Astrocyte (in vitro differentiated cells and primary cell): ENCODE measurements around the gene MFAP2. TPM values are rescaled to one million over a fixed set of nuclear protein-coding genes. Genes with fewer than 3 reads are reported as not detected.

ENCODE experiments used
- DNase-seq: peaks from one replicate; pipeline ENCODE4 v3.0.0-alpha.2; 2010; ENCODE audit warnings: low read depth
- FAIRE-seq: peaks from 2 replicates; lab custom pipeline; 2011; peaks lifted over from hg19 to GRCh38; lab: Jason Lieb, UNC
- H2AFZ ChIP-seq: 2 replicates; pipeline ENCODE4 v1.6.0; 2012; ENCODE audit warnings: low read depth, low read length, inconsistent platforms
- H3K27ac ChIP-seq: 2 replicates; pipeline ENCODE4 v1.5.1; 2011; ENCODE audit warnings: low read depth, low read length, inconsistent platforms
- H3K27me3 ChIP-seq: 2 replicates; pipeline ENCODE4 v1.6.0; 2011; ENCODE audit warnings: low read length, inconsistent platforms; ENCODE audit not compliant: insufficient read depth
- H3K36me3 ChIP-seq: 2 replicates; pipeline ENCODE4 v1.5.1; 2011; ENCODE audit warnings: low read length, inconsistent platforms; ENCODE audit not compliant: insufficient read depth
- H3K4me1 ChIP-seq: 2 replicates; pipeline ENCODE4 v1.5.1; 2011; ENCODE audit warnings: low read length, inconsistent platforms; ENCODE audit not compliant: insufficient read depth
- H3K4me2 ChIP-seq: 2 replicates; pipeline ENCODE4 v1.6.0; 2012; ENCODE audit warnings: low read length, inconsistent platforms
- H3K4me3 ChIP-seq: 2 replicates; pipeline ENCODE4 v1.5.1; 2011; ENCODE audit warnings: low read depth, mild to moderate bottlenecking, low read length, inconsistent platforms; ENCODE audit not compliant: insufficient read depth
- H3K79me2 ChIP-seq: 2 replicates; pipeline ENCODE4 v1.6.0; 2012; ENCODE audit warnings: mild to moderate bottlenecking, low read length, inconsistent platforms; ENCODE audit not compliant: insufficient read depth
- H3K9ac ChIP-seq: 2 replicates; pipeline ENCODE4 v1.6.0; 2012; ENCODE audit warnings: mild to moderate bottlenecking, low read length, inconsistent platforms
- H3K9me3 ChIP-seq: 2 replicates; pipeline ENCODE4 v1.5.1; 2012; ENCODE audit warnings: low read depth, mild to moderate bottlenecking, low read length, inconsistent platforms; ENCODE audit not compliant: insufficient read depth
- H4K20me1 ChIP-seq: 2 replicates; pipeline ENCODE4 v1.6.0; 2012; ENCODE audit warnings: low read length, inconsistent platforms; ENCODE audit not compliant: insufficient read depth
- H3K27ac Mint-ChIP-seq: one replicate; pipeline ENCODE4 v1.8.0; 2021; ENCODE audit warnings: mild to moderate bottlenecking, mixed read lengths; ENCODE audit not compliant: unreplicated experiment
- H3K27me3 Mint-ChIP-seq: one replicate; pipeline ENCODE4 v1.8.0; 2021; ENCODE audit warnings: low read depth, mixed read lengths; ENCODE audit not compliant: unreplicated experiment
- H3K36me3 Mint-ChIP-seq: one replicate; pipeline ENCODE4 v1.8.0; 2021; ENCODE audit warnings: low read depth, mixed read lengths; ENCODE audit not compliant: unreplicated experiment
- H3K4me1 Mint-ChIP-seq: one replicate; pipeline ENCODE4 v1.8.0; 2021; ENCODE audit warnings: low read depth, mixed read lengths; ENCODE audit not compliant: unreplicated experiment
- H3K4me3 Mint-ChIP-seq: one replicate; pipeline ENCODE4 v1.8.0; 2021; ENCODE audit warnings: mild to moderate bottlenecking, moderate library complexity, mixed read lengths; ENCODE audit not compliant: unreplicated experiment
- H3K9me3 Mint-ChIP-seq: one replicate; pipeline ENCODE4 v1.8.0; 2021; ENCODE audit warnings: mild to moderate bottlenecking, mixed read lengths; ENCODE audit not compliant: unreplicated experiment
- CTCF ChIP-seq: IDR thresholded peaks from 2 replicates; pipeline ENCODE4 v1.5.1; 2011; ENCODE audit warnings: low read depth, mild to moderate bottlenecking, inconsistent platforms, low read length, moderate library complexity; ENCODE audit not compliant: insufficient read depth
- EZH2 ChIP-seq: IDR thresholded peaks from 2 replicates; pipeline ENCODE4 v1.6.1; 2012; ENCODE audit warnings: mild to moderate bottlenecking, low read length, inconsistent platforms; ENCODE audit not compliant: insufficient read depth
- total RNA-seq: library from RNA; stranded (reverse); gene quantifications from 2 replicates; pipeline ENCODE4 v1.2.1, GENCODE V29; 2021

The MFAP2 gene
- total RNA-seq, 1 donor from 2014 or later, result 121 TPM

DNA sequence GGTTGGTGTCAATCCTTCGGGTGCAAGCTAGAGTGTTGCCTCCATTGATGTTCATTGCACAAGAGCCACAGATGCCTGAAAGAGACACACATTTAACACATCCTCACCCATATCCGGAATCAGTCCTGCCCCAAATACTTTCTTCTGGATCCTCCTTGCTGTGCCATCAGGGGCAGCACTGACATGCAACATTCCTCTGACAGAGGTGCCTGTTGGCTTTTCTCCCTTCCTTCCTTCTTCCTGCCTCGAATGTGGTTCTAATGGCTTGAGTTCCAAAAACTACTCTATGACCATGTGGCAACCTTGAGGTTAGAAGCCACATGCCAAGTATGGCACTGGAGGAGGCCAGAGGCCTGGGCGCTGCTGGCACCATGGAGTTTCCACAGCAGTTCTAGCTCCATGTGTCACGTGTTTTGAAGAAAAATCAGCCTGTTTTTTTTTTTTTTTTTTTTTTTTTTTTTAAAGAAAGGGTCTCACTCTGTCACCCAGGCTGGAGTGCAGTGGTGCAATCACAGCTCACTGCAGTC, 48.3 kb upstream of the MFAP2 start:
- no peaks in the 10 kb centered on the region for H3K27me3 ChIP-seq
- FAIRE-seq (no peak), DNase-seq (no peak)
- H2AFZ ChIP-seq, result no peak overlapping the region
- Mint-ChIP-seq H3K27ac (no peak overlapping the region), H3K4me1 (no peaks in the 10 kb centered on the region), H3K36me3 (peaks cover 7% of the 10 kb centered on the region), H3K27me3 (no peaks in the 10 kb centered on the region), H3K4me3 (no peak overlapping the region), H3K9me3 (no peaks in the 10 kb centered on the region)
- no peak overlapping the region for H3K27ac ChIP-seq
- no peaks in the 10 kb centered on the region for H3K4me1 ChIP-seq
- no peak overlapping the region for H3K4me2 ChIP-seq
- no peaks in the 10 kb centered on the region for H3K9me3 ChIP-seq
- H3K79me2 ChIP-seq, result no peaks in the 10 kb centered on the region
- TF ChIP-seq EZH2 (no peak), CTCF (no peak)
- peaks cover 12% of the 10 kb centered on the region for H4K20me1 ChIP-seq
- H3K4me3 ChIP-seq, result no peak overlapping the region
- H3K9ac ChIP-seq, result no peak overlapping the region
- H3K36me3 ChIP-seq, result peaks cover 48% of the 10 kb centered on the region

GRCh38 chr1:17027900-17028299, 47.5 kb upstream of the MFAP2 start:
- Histone ChIP-seq H3K9ac (no peak overlapping the region), H3K36me3 (peaks cover 53% of the 10 kb centered on the region)
- H3K36me3 Mint-ChIP-seq, result peaks cover 7% of the 10 kb centered on the region

GRCh38 chr1:17027403-17027802, 47.0 kb upstream of the MFAP2 start:
- Histone ChIP-seq H3K27ac (no peak overlapping the region), H3K4me3 (no peak overlapping the region), H3K4me1 (no peaks in the 10 kb centered on the region), H3K9me3 (no peaks in the 10 kb centered on the region), H3K27me3 (no peaks in the 10 kb centered on the region), H3K36me3 (peaks cover 52% of the 10 kb centered on the region), H3K79me2 (no peaks in the 10 kb centered on the region), H4K20me1 (peaks cover 12% of the 10 kb centered on the region), H2AFZ (no peak overlapping the region), H3K4me2 (no peak overlapping the region), H3K9ac (no peak overlapping the region)
- no peak overlapping the region for H3K27ac Mint-ChIP-seq
- H3K36me3 Mint-ChIP-seq, result peaks cover 7% of the 10 kb centered on the region
- no peak overlapping the region for H3K4me3 Mint-ChIP-seq
- no peaks in the 10 kb centered on the region for H3K9me3 Mint-ChIP-seq
- H3K4me1 Mint-ChIP-seq, result no peaks in the 10 kb centered on the region
- no peak for TF ChIP-seq EZH2
- TF ChIP-seq CTCF, result no peak
- no peaks in the 10 kb centered on the region for H3K27me3 Mint-ChIP-seq
- DNase-seq (no peak), FAIRE-seq (no peak)

More at GRCh38 chr1:17027900-17028299, 47.5 kb upstream of the MFAP2 start:
- DNase-seq (no peak), FAIRE-seq (no peak)
- Histone ChIP-seq H3K4me3 (no peak overlapping the region), H3K79me2 (no peaks in the 10 kb centered on the region), H3K4me2 (no peak overlapping the region), H3K4me1 (no peaks in the 10 kb centered on the region), H3K9me3 (no peaks in the 10 kb centered on the region), H2AFZ (no peak overlapping the region), H3K27ac (no peak overlapping the region), H4K20me1 (peaks cover 12% of the 10 kb centered on the region), H3K27me3 (no peaks in the 10 kb centered on the region)
- no peak for TF ChIP-seq EZH2
- Mint-ChIP-seq H3K27me3 (no peaks in the 10 kb centered on the region), H3K9me3 (no peaks in the 10 kb centered on the region), H3K4me1 (no peaks in the 10 kb centered on the region), H3K27ac (no peak overlapping the region), H3K4me3 (no peak overlapping the region)
